ENCODE data around the gene SCGB3A2. TPM values are rescaled to one million over a fixed set of nuclear protein-coding genes. Genes with fewer than 3 reads are reported as not detected.

Gene SCGB3A2
- total RNA-seq, 1 experiment from 2014 or later = not detected

DNA sequence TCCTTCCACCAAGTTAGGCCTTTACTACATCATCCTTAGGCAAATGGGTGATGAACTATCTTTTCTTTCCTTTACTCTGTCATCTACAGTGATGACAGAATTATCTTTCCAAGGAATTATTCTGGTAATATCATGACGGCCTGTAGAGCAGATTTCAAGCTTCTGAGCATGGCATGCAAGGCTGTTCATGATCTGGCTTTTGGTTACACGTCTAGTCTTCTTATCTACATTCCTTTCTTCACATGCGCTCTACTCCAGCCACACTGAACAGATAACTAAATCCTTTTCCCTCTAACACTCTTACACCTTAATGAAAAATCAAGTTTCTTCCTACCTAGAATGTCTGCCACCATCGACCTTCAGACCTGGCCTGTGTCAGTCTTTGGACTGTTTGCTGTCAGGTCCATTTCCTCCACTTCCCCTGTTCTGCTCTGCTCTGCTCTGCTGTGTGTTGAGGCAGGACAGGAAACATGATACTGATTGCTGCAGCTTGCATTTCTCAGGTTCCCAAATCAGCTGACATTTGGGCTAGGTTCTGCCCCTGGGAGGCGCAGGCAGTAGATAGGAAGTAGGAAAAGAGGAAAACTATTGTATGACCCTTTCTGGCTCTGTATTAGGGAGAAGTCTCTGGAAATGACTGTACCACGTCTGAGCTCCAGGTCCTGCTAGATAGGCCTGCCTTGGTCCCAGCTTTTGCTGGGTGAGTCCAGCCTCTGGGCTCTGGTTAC is 4.2 kb downstream of the SCGB3A2 start:
- TF ChIP-seq, protein P1, sequence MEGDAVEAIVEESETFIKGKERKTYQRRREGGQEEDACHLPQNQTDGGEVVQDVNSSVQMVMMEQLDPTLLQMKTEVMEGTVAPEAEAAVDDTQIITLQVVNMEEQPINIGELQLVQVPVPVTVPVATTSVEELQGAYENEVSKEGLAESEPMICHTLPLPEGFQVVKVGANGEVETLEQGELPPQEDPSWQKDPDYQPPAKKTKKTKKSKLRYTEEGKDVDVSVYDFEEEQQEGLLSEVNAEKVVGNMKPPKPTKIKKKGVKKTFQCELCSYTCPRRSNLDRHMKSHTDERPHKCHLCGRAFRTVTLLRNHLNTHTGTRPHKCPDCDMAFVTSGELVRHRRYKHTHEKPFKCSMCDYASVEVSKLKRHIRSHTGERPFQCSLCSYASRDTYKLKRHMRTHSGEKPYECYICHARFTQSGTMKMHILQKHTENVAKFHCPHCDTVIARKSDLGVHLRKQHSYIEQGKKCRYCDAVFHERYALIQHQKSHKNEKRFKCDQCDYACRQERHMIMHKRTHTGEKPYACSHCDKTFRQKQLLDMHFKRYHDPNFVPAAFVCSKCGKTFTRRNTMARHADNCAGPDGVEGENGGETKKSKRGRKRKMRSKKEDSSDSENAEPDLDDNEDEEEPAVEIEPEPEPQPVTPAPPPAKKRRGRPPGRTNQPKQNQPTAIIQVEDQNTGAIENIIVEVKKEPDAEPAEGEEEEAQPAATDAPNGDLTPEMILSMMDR (IDR thresholded peaks at IDR 0.05; ENCODE audit: insufficient read depth in 1 of 2, low read depth in 1 of 2, low read length in 1 of 2, severe bottlenecking in 1 of 2, unreplicated experiment in 1 of 2) = no peak
- intact Hi-C loops (cut with micrococcal nuclease; ENCODE audit: unreplicated experiment) = no loop called here
- H3K27me3 Mint-ChIP-seq (ENCODE audit: insufficient read depth, unreplicated experiment) = no peaks in the 10 kb centered on the region
- DNase-seq = no peak
- ChIA-PET POLR2A (no interaction called here), CTCF (interaction anchor here (0.5 to 0.6 kb wide), 2 partner anchors 51 to 1142 kb away, joined by 3 read pairs; no protein-coding TSS in a partner anchor)
- H3K36me3 ChIP-seq (ENCODE audit: control insufficient read depth, insufficient read depth, low read length) = no peaks in the 10 kb centered on the region
- H3K4me3 ChIP-seq (ENCODE audit: low read depth, low read length) = no peak overlapping the region
- no TSS peak for BruUV-seq (replicated peaks)
- H3K4me3 Mint-ChIP-seq (ENCODE audit: unreplicated experiment) = no peak overlapping the region
- peaks cover 5% of the 10 kb centered on the region; the same call in 1 of the 2 replicates for H3K4me1 ChIP-seq
- H3K9me3 Mint-ChIP-seq (ENCODE audit: unreplicated experiment) = no peaks in the 10 kb centered on the region
- peak overlapping the region; percentile 5 for H3K27ac Mint-ChIP-seq (ENCODE audit: unreplicated experiment)
- peaks cover 7% of the 10 kb centered on the region for H3K4me1 Mint-ChIP-seq (ENCODE audit: low read depth, unreplicated experiment)
- H3K9me3 ChIP-seq = no peaks in the 10 kb centered on the region
- no peaks in the 10 kb centered on the region for H3K36me3 Mint-ChIP-seq (ENCODE audit: insufficient read depth, unreplicated experiment)
- H3K27me3 ChIP-seq (replicated peaks; ENCODE audit: control insufficient read depth, insufficient read depth, low read length) = no peaks in the 10 kb centered on the region

DNA sequence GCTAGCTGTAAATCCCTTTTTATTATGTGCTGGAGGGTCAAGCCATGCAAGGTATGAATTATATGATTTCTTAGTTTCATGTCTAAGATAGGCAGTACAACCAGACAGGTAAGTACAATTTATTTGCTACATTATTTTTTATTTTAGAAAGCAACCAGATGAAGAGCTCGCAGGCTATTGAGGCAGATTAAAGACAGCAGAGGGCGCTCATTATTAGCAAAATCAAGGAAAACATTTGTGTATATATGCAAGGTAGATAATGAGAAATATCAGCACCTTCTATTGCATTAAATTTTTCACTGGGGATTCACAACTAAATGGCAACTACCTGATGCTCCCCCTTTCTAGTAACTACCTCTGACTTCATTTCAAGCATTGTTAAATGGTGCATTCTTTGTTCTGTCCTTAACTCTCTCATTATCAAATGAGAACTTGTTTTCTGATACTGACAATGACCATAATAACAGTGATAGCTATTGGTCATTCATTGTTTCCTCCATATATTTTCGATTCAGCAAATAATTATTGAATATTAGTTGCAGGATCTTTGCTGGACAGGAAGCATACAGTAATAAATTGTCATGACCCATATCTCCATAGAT is 8.6 kb downstream of the SCGB3A2 start:
- no peaks in the 10 kb centered on the region for H3K9me3 Mint-ChIP-seq (ENCODE audit: unreplicated experiment)
- Histone ChIP-seq H3K4me1 (peaks cover 6% of the 10 kb centered on the region), H3K36me3 (ENCODE audit: control insufficient read depth, insufficient read depth, low read length) (no peaks in the 10 kb centered on the region), H3K9me3 (no peaks in the 10 kb centered on the region), H3K4me3 (ENCODE audit: low read depth, low read length) (no peak overlapping the region), H3K27me3 (replicated peaks; ENCODE audit: control insufficient read depth, insufficient read depth, low read length) (no peaks in the 10 kb centered on the region)
- no peak overlapping the region for H3K27ac Mint-ChIP-seq (ENCODE audit: unreplicated experiment)
- ChIA-PET POLR2A (no interaction called here), CTCF (interaction anchor here (0.6 to 1.2 kb wide), 5 partner anchors 26 to 220 kb away, joined by 3 to 10 read pairs (median 4); no protein-coding TSS in a partner anchor)
- intact Hi-C loops (cut with micrococcal nuclease; ENCODE audit: unreplicated experiment) = loop anchor here (1.0 kb wide), 3 partner anchors 30 to 234 kb away; no protein-coding TSS in a partner anchor
- BruUV-seq (replicated peaks) = no TSS peak
- peak in 1 of 2 experiments; percentile 44 for DNase-seq
- H3K27me3 Mint-ChIP-seq (ENCODE audit: insufficient read depth, unreplicated experiment) = no peaks in the 10 kb centered on the region
- no peaks in the 10 kb centered on the region for H3K36me3 Mint-ChIP-seq (ENCODE audit: insufficient read depth, unreplicated experiment)
- H3K4me3 Mint-ChIP-seq (ENCODE audit: unreplicated experiment) = no peak overlapping the region
- peaks cover 7% of the 10 kb centered on the region for H3K4me1 Mint-ChIP-seq (ENCODE audit: low read depth, unreplicated experiment)
- TF ChIP-seq, protein P1 (IDR thresholded peaks at IDR 0.05; ENCODE audit: insufficient read depth in 1 of 2, low read depth in 1 of 2, low read length in 1 of 2, severe bottlenecking in 1 of 2, unreplicated experiment in 1 of 2) = peak; percentile 56 to 64

DNA sequence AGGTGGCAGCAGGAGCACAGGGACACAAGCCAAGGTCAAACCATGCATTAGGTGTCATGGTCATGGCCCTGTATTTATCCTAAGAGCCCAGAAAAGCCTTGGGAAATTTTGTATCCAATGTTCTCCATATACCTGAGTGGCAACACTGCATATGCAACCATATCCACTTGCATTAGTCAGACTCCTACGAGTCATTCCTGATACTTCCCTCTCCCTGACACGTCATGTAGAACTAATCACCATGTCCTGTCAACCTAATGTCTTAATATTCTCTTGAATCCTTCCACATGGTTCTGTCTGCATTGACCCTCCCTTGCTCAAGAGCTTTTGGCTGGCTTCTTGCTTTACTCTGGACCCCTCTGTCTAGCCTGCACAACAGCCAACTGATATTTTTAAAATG is 9.4 kb downstream of the SCGB3A2 start:
- no peak for DNase-seq
- H3K27me3 ChIP-seq (replicated peaks; ENCODE audit: control insufficient read depth, insufficient read depth, low read length) = no peaks in the 10 kb centered on the region
- H3K9me3 ChIP-seq = no peaks in the 10 kb centered on the region
- H3K4me1 ChIP-seq = peaks cover 11% of the 10 kb centered on the region
- TF ChIP-seq, protein P1 (IDR thresholded peaks at IDR 0.05; ENCODE audit: insufficient read depth in 1 of 2, low read depth in 1 of 2, low read length in 1 of 2, severe bottlenecking in 1 of 2, unreplicated experiment in 1 of 2) = no peak
- no peaks in the 10 kb centered on the region for H3K27me3 Mint-ChIP-seq (ENCODE audit: insufficient read depth, unreplicated experiment)
- H3K4me1 Mint-ChIP-seq (ENCODE audit: low read depth, unreplicated experiment) = peaks cover 7% of the 10 kb centered on the region
- no TSS peak for BruUV-seq (replicated peaks)
- H3K36me3 ChIP-seq (ENCODE audit: control insufficient read depth, insufficient read depth, low read length) = no peaks in the 10 kb centered on the region
- no peaks in the 10 kb centered on the region for H3K9me3 Mint-ChIP-seq (ENCODE audit: unreplicated experiment)
- H3K27ac Mint-ChIP-seq (ENCODE audit: unreplicated experiment) = no peak overlapping the region
- POLR2A ChIA-PET = no interaction called here
- H3K36me3 Mint-ChIP-seq (ENCODE audit: insufficient read depth, unreplicated experiment) = no peaks in the 10 kb centered on the region
- no peak overlapping the region for H3K4me3 ChIP-seq (ENCODE audit: low read depth, low read length)
- intact Hi-C loops (cut with micrococcal nuclease; ENCODE audit: unreplicated experiment) = loop anchor here (1.0 kb wide), 3 partner anchors 31 to 233 kb away; no protein-coding TSS in a partner anchor
- CTCF ChIA-PET = interaction anchor here (1.0 to 1.2 kb wide), 2 partner anchors 27 to 46 kb away, joined by 4 to 6 read pairs; no protein-coding TSS in a partner anchor
- no peak overlapping the region for H3K4me3 Mint-ChIP-seq (ENCODE audit: unreplicated experiment)
